Measurements from ENCODE around the gene GPN3. TPM values are rescaled to one million over a fixed set of nuclear protein-coding genes. Genes with fewer than 3 reads are reported as not detected.
"Not testable (repeated sequence)": the region's sequence is repeated elsewhere in the genome, so short reads cannot be mapped to it uniquely, and the experiment has no call there.

GPN3 gene
- total RNA-seq, 1 experiment from 2014 or later: 32.8 TPM

- not testable (repeated sequence) for H3K9ac ChIP-seq (ENCODE audit: low read length); H3K27me3 ChIP-seq (ENCODE audit: low read length); H3K79me2 ChIP-seq (ENCODE audit: low read length); H3K4me3 ChIP-seq (ENCODE audit: low read length); H2AFZ ChIP-seq (ENCODE audit: low read length); DNase-seq; H3K9me2 ChIP-seq (replicated peaks; ENCODE audit: insufficient read depth, low read length); H3K27ac ChIP-seq (ENCODE audit: low read length); H4K20me1 ChIP-seq (ENCODE audit: insufficient read depth, low read depth, low read length); H3K9me3 ChIP-seq (ENCODE audit: low read length); H3K4me1 ChIP-seq (ENCODE audit: low read length); H3K36me3 ChIP-seq (ENCODE audit: insufficient read depth, low read length); H3K4me2 ChIP-seq (ENCODE audit: low read depth, low read length, poor library complexity, severe bottlenecking)
Measured at GRCh38 chr12:110410086-110410485, 58.0 kb downstream of the GPN3 start.

DNA sequence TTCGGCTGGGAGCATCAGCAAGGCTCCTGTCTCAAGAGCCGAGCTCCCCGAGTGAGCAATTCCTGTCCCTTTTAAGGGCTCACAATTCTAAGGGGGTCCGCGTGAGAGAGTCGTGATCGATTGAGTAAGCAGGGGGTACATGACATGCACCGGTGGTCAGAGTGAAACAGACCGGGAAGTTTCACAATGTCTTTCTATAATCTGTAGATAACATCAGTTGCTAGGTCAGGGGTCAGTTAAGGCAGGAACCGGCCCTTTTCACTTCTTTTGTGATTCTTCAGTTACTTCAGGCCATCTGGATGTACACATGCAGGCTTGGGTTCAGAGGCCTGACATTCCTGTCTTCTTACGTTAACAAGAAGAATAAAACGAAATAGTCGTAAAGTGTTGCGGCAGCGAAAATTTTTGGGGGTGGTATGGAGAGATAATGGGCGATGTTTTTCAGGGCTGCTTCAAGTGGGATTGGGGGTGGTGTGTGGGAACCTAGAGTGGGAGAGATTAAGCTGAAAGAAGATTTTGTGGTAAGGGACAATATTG is 62.9 kb downstream of the GPN3 start:
- not testable (repeated sequence) for H3K27ac ChIP-seq (ENCODE audit: low read length); H4K20me1 ChIP-seq (ENCODE audit: insufficient read depth, low read depth, low read length); H3K27me3 ChIP-seq (ENCODE audit: low read length); H3K4me3 ChIP-seq (ENCODE audit: low read length); H3K36me3 ChIP-seq (ENCODE audit: insufficient read depth, low read length); H3K9me2 ChIP-seq (replicated peaks; ENCODE audit: insufficient read depth, low read length); H3K9me3 ChIP-seq (ENCODE audit: low read length); H2AFZ ChIP-seq (ENCODE audit: low read length); H3K4me2 ChIP-seq (ENCODE audit: low read depth, low read length, poor library complexity, severe bottlenecking); H3K9ac ChIP-seq (ENCODE audit: low read length); DNase-seq
- Histone ChIP-seq H3K79me2 (ENCODE audit: low read length) (peaks cover 34% of the 10 kb centered on the region), H3K4me1 (ENCODE audit: low read length) (peaks cover 20% of the 10 kb centered on the region)

- peak overlapping the region; percentile 100 for H2AFZ ChIP-seq (ENCODE audit: low read length)
- peaks cover 20% of the 10 kb centered on the region for H3K4me1 ChIP-seq (ENCODE audit: low read length)
- H3K79me2 ChIP-seq (ENCODE audit: low read length): peaks cover 44% of the 10 kb centered on the region
- H4K20me1 ChIP-seq (ENCODE audit: insufficient read depth, low read depth, low read length): 0 out of 2 replicates have a peak, but pooled peaks cover 6% of the 10 kb centered on the region
- H3K27me3 ChIP-seq (ENCODE audit: low read length): no peaks in the 10 kb centered on the region
- peak; percentile 94 for DNase-seq
- peak overlapping the region; percentile 90 for H3K4me2 ChIP-seq (ENCODE audit: low read depth, low read length, poor library complexity, severe bottlenecking)
- peak overlapping the region; percentile 85 for H3K9ac ChIP-seq (ENCODE audit: low read length)
- H3K9me2 ChIP-seq (replicated peaks; ENCODE audit: insufficient read depth, low read length): no peaks in the 10 kb centered on the region
- H3K36me3 ChIP-seq (ENCODE audit: insufficient read depth, low read length): peaks cover 12% of the 10 kb centered on the region
- no peaks in the 10 kb centered on the region for H3K9me3 ChIP-seq (ENCODE audit: low read length)
- H3K4me3 ChIP-seq (ENCODE audit: low read length): peak overlapping the region; percentile 93
- H3K27ac ChIP-seq (ENCODE audit: low read length): peak overlapping the region; percentile 92
Measured at GRCh38 chr12:110403976-110404682, 63.9 kb downstream of the GPN3 start.

DNA sequence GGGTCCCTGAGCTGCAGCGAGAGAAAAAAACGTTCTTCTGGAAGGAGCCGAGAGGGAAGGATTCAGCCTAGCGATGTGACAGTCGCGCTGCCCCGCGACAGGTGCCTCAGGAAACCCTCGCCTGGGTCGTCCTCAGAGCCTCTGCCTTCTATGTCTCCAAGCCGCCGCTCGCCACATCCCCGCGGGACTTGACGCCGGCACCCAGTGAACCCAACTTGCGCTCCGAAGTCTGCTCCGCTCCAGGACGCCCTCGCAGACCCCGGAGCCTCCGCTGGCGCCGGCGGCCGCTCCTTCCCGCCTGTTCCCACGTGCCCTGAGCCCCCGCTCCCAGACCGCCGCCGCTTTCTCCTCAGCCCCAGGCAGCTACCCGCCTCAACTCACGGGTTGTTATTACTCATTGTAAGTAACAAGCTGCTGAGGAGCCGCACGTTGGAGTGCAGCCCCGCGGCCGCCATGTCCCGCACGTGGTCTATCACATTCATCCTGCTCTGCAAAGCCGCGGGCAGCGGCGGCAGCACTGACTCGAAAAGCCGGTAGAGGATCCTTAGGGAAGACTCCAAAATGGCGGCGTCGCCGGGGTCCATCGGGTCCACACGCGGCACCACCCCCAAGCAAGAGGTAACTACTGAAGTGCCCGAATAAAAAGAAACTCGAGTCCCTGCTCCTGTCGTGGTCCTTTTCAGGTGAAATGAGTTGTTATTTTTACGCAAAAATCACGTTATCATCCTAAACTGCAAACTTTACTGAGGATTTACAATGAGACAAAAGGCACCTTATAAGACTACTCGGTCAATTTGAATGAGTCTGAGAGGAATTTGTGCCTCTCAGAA is 64.7 kb downstream of the GPN3 start, which contains the start of gene ANAPC7:
TSS of gene ANAPC7 (minus strand) at position 563 of the 830 bp plus-strand sequence. CDS start at position 482, 81 bp downstream.
- no peaks in the 10 kb centered on the region for H3K9me2 ChIP-seq (replicated peaks; ENCODE audit: insufficient read depth, low read length)
- no peaks in the 10 kb centered on the region for H3K27me3 ChIP-seq (ENCODE audit: low read length)
- H3K36me3 ChIP-seq (ENCODE audit: insufficient read depth, low read length): peaks cover 12% of the 10 kb centered on the region
- H3K79me2 ChIP-seq (ENCODE audit: low read length): peaks cover 52% of the 10 kb centered on the region
- H2AFZ ChIP-seq (ENCODE audit: low read length): peak within 1 kb of the TSS; percentile 100
- H3K9me3 ChIP-seq (ENCODE audit: low read length): no peaks in the 10 kb centered on the region
- H3K4me3 ChIP-seq (ENCODE audit: low read length): peak within 1 kb of the TSS; percentile 93
- H3K4me2 ChIP-seq (ENCODE audit: low read depth, low read length, poor library complexity, severe bottlenecking): peak within 1 kb of the TSS; percentile 90
- peak; percentile 94 for DNase-seq
- peak within 1 kb of the TSS; percentile 92 for H3K27ac ChIP-seq (ENCODE audit: low read length)
- 0 out of 2 replicates have a peak, but pooled peaks cover 6% of the 10 kb centered on the region for H4K20me1 ChIP-seq (ENCODE audit: insufficient read depth, low read depth, low read length)
- H3K9ac ChIP-seq (ENCODE audit: low read length): peak within 1 kb of the TSS; percentile 85
- peaks cover 20% of the 10 kb centered on the region for H3K4me1 ChIP-seq (ENCODE audit: low read length)

Small RNAs within 50 kb of the gene (small RNA-seq; reads per million reads assigned to genes)
- not detected for gene RF00278

Other genes starting within 250 kb of the GPN3 start
- 70.0 and 88.5 TPM in 2 replicates for gene ATP2A2, start 187.0 kb downstream of the GPN3 start, total RNA-seq (2014; rRNA removed; shearing (Covaris generic); ENCODE audit: low replicate concordance)
- gene ANAPC7, start 64.5 kb downstream of the GPN3 start, total RNA-seq (2014; rRNA removed; shearing (Covaris generic); ENCODE audit: low replicate concordance): 42.3 and 62.1 TPM in 2 replicates
- 240 and 483 TPM in 2 replicates for gene ARPC3, start 17.9 kb downstream of the GPN3 start, total RNA-seq (2014; rRNA removed; shearing (Covaris generic); ENCODE audit: low replicate concordance)
- 59.9 and 62.7 TPM in 2 replicates for gene FAM216A, start 588 bp upstream of the GPN3 start, total RNA-seq (2014; rRNA removed; shearing (Covaris generic); ENCODE audit: low replicate concordance)
- 74.6 and 103 TPM in 2 replicates for gene VPS29, start 33.9 kb upstream of the GPN3 start, total RNA-seq (2014; rRNA removed; shearing (Covaris generic); ENCODE audit: low replicate concordance)
- 0.32 and 1.4 TPM in 2 replicates for gene RAD9B, start 34.1 kb upstream of the GPN3 start, total RNA-seq (2014; rRNA removed; shearing (Covaris generic); ENCODE audit: low replicate concordance)
- 16.1 and 27.4 TPM in 2 replicates for gene PPTC7, start 115.1 kb upstream of the GPN3 start, total RNA-seq (2014; rRNA removed; shearing (Covaris generic); ENCODE audit: low replicate concordance)
- 31.0 and 31.3 TPM in 2 replicates for gene TCTN1, start 145.9 kb upstream of the GPN3 start, total RNA-seq (2014; rRNA removed; shearing (Covaris generic); ENCODE audit: low replicate concordance)
- 5.1 and 11.5 TPM in 2 replicates for gene HVCN1, start 220.9 kb upstream of the GPN3 start, total RNA-seq (2014; rRNA removed; shearing (Covaris generic); ENCODE audit: low replicate concordance)